Chondrocyte (in vitro differentiated cells): ENCODE measurements around the gene ASB1. TPM values are rescaled to one million over a fixed set of nuclear protein-coding genes. Genes with fewer than 3 reads are reported as not detected.

ENCODE experiments used
- DNase-seq: peaks from one replicate; pipeline ENCODE4 v3.0.0; 2021; ENCODE audit warnings: mixed read lengths, low spot score
- H3K27ac Mint-ChIP-seq: one replicate; pipeline ENCODE4 v1.8.0; 2021; ENCODE audit warnings: mild to moderate bottlenecking, moderate library complexity, mixed read lengths; ENCODE audit not compliant: unreplicated experiment
- H3K27me3 Mint-ChIP-seq: 2 replicates; pipeline ENCODE4 v1.8.0; 2021; ENCODE audit warnings: low read depth, mixed read lengths
- H3K36me3 Mint-ChIP-seq: 2 replicates; pipeline ENCODE4 v1.8.0; 2021; ENCODE audit warnings: low read depth, mixed read lengths
- H3K4me1 Mint-ChIP-seq: 2 replicates; pipeline ENCODE4 v1.8.0; 2021; ENCODE audit warnings: low read depth, mild to moderate bottlenecking, mixed read lengths
- H3K4me3 Mint-ChIP-seq: one replicate; pipeline ENCODE4 v1.8.0; 2021; ENCODE audit warnings: mild to moderate bottlenecking, moderate library complexity, mixed read lengths; ENCODE audit not compliant: unreplicated experiment
- H3K9me3 Mint-ChIP-seq: 2 replicates; pipeline ENCODE4 v1.8.0; 2021; ENCODE audit warnings: low read depth, mixed read lengths
- total RNA-seq: library from RNA; stranded (reverse); gene quantifications from 3 replicates; pipeline ENCODE4 v1.2.1, GENCODE V29; 2021
- TF ChIP-seq, protein P1 (sequence below): fragments of 200-600 bp; sonication (generic); IDR thresholded peaks from 2 replicates; pipeline ENCODE4 v1.5.0; 2021; ENCODE audit warnings: antibody characterized with exemption, mild to moderate bottlenecking, moderate library complexity

The ASB1 gene
- total RNA-seq, 1 donor from 2014 or later, result 31.0 TPM

DNA sequence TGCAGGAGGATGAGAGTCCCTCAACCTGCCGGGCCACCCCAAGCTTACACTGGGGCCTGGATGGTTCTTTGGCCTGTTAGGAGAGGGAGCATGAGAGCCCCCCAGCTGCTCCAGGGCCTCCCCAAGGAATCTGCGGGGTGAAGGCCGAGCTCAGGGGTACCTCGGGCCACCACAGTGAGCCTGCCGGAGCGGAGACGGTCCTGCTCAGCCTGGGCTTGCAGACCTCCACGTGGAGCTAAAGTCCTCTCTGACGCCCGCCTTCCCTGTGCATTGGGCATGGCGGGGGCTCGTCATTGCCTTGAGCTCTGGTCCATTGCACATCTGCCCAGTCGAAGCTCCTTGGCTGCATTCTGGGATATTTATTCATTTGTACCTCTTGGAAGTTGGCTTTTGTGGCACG lies 62.7 kb downstream of the ASB1 start:
- Mint-ChIP-seq H3K9me3 (no peaks in the 10 kb centered on the region), H3K27ac (no peak overlapping the region), H3K4me3 (no peak overlapping the region), H3K36me3 (no peaks in the 10 kb centered on the region), H3K27me3 (peaks cover 1% of the 10 kb centered on the region), H3K4me1 (no peaks in the 10 kb centered on the region)
- TF ChIP-seq, protein P1, sequence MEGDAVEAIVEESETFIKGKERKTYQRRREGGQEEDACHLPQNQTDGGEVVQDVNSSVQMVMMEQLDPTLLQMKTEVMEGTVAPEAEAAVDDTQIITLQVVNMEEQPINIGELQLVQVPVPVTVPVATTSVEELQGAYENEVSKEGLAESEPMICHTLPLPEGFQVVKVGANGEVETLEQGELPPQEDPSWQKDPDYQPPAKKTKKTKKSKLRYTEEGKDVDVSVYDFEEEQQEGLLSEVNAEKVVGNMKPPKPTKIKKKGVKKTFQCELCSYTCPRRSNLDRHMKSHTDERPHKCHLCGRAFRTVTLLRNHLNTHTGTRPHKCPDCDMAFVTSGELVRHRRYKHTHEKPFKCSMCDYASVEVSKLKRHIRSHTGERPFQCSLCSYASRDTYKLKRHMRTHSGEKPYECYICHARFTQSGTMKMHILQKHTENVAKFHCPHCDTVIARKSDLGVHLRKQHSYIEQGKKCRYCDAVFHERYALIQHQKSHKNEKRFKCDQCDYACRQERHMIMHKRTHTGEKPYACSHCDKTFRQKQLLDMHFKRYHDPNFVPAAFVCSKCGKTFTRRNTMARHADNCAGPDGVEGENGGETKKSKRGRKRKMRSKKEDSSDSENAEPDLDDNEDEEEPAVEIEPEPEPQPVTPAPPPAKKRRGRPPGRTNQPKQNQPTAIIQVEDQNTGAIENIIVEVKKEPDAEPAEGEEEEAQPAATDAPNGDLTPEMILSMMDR, result no peak
- no peak for DNase-seq

DNA sequence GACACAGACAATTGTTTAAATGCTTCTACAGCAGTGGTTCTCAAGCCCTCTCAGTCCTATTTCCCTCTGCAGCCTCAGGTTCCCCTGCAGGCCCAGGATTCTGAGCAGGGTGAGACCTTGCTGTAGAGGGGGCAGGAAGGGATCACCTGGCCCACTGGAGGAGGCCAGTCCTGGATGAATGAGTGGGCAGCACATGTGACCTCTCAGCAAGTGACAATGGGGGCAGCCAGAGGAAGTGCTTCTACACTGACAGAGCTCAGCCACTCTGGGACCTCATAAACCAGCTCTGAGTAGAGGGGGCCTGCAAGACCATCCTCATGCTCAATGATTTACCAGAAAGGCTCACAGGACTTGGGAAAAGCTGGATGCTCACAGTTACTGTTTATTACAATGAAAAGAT lies 63.2 kb downstream of the ASB1 start:
- TF ChIP-seq, protein P1, result no peak
- no peaks in the 10 kb centered on the region for H3K4me1 Mint-ChIP-seq
- no peaks in the 10 kb centered on the region for H3K36me3 Mint-ChIP-seq
- H3K27me3 Mint-ChIP-seq, result peaks cover 1% of the 10 kb centered on the region
- no peak overlapping the region for H3K4me3 Mint-ChIP-seq
- DNase-seq, result no peak
- H3K9me3 Mint-ChIP-seq, result no peaks in the 10 kb centered on the region
- no peak overlapping the region for H3K27ac Mint-ChIP-seq

DNA sequence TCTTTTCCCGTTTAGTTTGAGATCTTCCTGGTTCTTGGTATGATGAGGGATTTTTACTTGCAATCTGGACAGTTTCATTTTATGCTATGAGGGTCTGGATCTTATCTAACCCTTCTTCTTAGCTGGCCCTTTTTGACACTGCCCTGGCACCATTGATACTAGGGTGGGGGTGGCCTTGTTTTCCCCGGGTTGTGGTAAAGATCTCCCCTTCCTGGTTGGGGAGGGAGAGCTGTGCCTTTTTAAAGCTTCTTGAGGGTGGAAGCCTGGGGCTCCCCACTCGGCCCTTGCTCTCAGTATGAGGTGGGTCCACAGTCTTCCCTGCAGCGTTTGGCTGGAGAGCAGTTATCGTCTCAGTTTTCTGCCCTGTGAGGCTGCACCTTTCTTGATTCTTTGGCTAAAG lies 66.1 kb downstream of the ASB1 start:
- Mint-ChIP-seq H3K4me1 (no peaks in the 10 kb centered on the region), H3K4me3 (no peak overlapping the region), H3K36me3 (no peaks in the 10 kb centered on the region), H3K9me3 (no peaks in the 10 kb centered on the region), H3K27ac (no peak overlapping the region), H3K27me3 (peaks cover 1% of the 10 kb centered on the region)
- TF ChIP-seq, protein P1, result no peak
- no peak for DNase-seq

DNA sequence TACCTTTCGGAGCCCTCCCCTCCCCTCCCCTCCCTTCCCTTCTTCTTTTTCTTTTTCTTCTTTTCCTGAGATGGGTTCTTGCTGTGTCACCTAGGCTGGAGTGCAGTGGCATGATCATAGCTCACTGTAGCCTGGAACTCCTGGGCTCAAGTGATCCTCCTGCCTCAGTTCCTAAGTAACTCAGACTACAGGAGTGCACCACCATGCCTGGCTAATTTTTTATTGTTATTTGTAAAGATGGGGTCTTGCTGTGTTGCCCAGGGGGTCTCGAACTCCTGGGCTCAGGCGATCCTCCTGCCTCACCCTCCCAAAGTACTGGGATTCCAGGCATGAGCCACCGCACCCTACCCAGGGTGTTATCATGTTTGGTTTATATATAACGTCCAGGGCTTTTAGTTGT lies 66.7 kb downstream of the ASB1 start:
- Mint-ChIP-seq H3K4me3 (no peak overlapping the region), H3K9me3 (no peaks in the 10 kb centered on the region), H3K27ac (no peak overlapping the region), H3K36me3 (no peaks in the 10 kb centered on the region), H3K4me1 (no peaks in the 10 kb centered on the region), H3K27me3 (peaks cover 1% of the 10 kb centered on the region)
- TF ChIP-seq, protein P1, result no peak
- DNase-seq, result no peak

DNA sequence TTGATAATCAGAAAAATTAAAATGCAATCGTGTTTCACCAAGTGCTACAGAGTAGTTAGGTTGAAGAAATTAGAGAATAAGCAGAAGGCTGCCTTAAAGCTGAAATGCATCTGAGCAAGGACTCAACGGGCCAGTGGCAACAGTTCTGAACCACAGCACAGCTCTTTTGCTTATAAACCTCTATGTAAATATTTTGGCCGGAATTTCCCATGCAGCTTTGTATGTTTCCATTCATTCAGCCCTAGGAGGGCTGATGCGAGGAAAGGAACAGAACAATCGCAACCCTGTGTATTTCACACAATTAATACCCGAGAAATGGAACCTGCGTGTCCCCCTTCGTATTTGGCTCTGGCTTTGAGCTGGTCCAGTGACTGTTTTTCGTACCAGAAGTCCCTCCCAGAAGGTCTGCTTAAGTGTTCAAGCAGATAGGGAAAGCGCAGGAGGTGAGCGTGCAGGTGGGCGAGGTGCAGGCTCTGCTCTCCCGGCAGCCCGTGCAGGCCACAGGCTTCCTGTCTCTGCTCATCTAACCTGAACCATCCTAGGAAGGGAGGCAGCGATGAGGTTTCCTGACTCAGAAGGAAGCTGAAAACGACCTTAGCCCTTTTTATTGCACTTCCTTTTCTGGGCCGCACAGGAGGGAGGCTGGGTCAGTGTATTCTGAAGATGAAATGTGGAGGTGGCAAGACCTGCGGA lies 67.3 kb downstream of the ASB1 start:
- Mint-ChIP-seq H3K36me3 (no peaks in the 10 kb centered on the region), H3K9me3 (no peaks in the 10 kb centered on the region), H3K27ac (no peak overlapping the region), H3K4me3 (no peak overlapping the region), H3K27me3 (peaks cover 1% of the 10 kb centered on the region), H3K4me1 (no peaks in the 10 kb centered on the region)
- no peak for DNase-seq
- TF ChIP-seq, protein P1, result no peak
